ENCODE measurements around the gene RCBTB1. TPM values are rescaled to one million over a fixed set of nuclear protein-coding genes. Genes with fewer than 3 reads are reported as not detected.
A peak's percentile ranks its signal among the peaks of the same experiment; 100 is the strongest.
"Not testable (repeated sequence)": the region's sequence is repeated elsewhere in the genome, so short reads cannot be mapped to it uniquely, and the experiment has no call there.

RCBTB1 gene
- polyA plus RNA-seq, 1 donor: 17.4 TPM

DNA sequence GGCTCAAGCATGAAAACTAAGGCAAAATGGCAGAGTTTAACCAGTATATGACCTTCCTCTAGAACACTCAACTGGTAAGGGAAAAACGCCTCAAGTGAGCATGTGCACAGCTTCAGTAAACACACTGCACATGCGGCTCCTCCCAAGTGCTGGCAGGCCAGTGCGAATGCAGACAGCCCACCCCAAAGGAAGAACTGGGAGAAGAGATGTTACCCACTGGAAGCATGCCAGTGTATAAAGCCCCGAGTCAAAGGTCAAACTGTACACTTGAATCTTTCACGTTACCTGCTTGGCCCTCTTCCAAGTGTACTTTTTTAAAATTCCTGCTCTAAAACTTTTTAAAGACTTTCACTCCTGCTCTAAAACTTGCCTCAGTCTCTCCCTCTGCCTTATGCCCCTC, 19.2 kb upstream of the RCBTB1 start:
- DNase-seq: no peak

DNA sequence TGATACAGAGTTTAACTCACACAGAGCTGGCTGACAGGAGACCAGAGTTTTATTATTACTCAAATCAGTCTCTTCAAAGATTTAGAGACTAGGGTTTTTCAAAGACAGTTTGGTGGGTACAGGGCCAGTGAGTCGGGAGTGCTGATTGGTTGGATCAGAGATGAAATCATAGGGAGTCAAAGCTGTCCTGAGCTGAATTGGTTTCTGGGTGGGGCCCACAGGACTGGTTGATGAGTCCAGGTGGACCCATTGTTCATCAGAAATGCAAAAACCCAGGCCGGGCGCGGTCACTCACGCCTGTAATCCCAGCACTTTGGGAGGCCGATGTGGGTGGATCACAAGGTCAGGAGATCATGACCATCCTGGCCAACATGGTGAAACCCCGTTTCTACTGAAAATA, 17.3 kb upstream of the RCBTB1 start:
- DNase-seq: not testable (repeated sequence)

DNA sequence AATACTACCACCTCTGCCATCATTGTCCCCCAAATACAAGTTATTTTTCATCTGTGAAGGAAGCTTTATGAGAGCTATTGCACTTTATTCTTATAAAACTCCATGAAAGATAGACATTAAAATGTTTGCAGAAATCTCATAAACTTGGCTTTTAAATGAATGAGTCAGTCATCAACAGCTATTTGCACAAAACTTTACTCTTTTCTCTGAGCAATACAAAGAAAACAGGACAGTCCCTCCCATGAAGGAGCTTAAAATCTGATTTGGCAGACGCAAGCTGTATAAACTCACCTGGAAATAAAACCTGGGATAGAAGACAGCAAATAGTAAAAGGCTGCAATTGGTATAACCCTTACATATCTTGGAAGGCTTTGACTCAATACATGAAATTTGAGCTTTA, 16.6 kb upstream of the RCBTB1 start:
- DNase-seq: no peak

DNA sequence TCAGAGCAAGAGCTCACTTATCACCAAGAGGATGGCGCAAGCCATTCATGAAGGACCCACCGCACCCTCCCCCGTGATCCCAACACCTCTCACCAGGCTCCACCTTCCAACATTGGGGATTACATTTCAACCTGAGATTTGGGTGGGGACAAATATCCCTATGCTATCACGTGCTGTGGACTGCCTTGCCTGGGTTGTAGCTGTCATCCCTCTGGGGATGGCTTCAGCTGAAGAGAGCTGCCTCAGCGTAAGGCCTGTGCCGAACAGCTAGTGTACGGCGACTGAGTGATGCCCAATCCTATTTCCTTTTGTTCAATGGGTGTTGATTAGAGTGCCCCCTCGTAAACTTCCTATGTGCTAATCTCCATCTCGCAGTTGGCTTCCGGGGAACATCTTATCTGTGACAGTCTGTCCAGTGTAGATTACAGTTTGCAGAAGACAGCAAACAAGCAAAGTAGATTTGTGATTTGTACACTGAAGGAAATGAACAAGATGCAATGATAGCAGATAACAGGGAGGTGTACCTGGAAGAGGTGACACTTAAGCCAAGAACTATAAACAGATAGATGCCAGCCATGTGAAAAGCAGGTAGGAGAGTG, 11.8 kb upstream of the RCBTB1 start:
- no peak for DNase-seq

DNA sequence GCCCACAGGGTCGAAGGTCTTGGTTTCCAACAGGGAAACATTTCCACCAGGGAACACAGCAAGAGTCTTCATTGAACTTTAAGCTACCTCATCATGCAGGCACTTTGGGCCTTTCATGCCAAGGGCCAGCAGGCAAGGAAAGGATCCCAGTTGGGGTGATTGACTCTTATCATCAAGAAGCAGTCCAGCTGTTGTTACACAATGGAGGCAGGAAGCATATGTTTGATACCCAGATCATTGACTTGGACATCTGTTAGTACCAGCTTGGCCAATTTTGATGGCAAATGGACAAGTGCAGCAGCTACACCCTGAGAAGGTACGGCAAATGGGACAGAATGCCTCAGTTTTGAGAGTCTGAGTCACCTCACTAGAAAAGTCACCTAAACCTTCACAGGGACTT, 10.9 kb upstream of the RCBTB1 start:
- DNase-seq: no peak

- no peak for DNase-seq
Observed at GRCh38 chr13:49594576-49594975, 9.2 kb upstream of the RCBTB1 start.

GRCh38 chr13:49593876-49594275, 8.5 kb upstream of the RCBTB1 start:
- DNase-seq: not testable (repeated sequence)

DNA sequence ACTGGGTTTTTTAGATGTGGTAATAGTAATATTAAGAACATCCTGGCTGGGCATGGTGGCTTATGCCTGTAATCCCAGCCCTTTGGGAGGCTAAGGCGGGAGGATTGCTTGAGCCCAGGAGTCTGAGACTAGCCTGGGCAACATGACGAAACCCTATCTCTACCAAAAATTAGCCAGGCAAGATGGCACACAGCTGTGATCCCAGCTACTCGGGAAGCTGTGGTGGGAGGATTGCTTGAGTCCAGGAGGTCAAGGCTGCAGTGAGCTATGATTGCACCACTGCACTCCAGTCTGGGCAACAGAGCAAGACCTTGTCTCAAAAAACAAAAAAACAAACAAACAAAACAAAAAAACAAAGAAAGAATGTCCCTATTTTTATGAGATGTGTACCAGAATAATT, 5.4 kb upstream of the RCBTB1 start:
- not testable (repeated sequence) for DNase-seq

DNA sequence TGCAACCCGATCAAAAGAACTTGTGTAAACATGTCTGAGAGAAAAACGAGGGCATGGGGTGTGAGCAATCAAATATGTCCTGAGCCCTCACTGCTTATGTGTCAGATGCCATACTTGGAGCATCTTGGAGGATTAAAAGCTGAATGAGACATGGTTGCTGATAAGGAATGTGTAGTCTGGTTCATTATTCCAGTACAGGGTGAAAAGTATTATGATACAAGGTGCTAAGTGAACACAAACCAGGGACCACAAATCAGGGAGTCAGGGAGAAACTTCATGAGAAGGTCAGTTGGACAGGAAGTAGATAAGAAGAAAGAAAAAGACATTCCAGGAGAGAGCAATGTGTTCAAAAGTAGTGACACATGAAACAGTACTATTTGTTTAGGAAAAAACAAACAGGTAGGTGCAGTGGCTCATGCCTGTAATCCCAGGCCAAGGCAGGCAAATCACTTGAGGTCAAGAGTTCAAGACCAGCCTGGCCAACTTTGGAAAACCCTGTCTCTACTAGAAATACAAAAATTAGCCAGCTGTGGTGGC, 2.0 kb upstream of the RCBTB1 start:
- no peak for DNase-seq

GRCh38 chr13:49586717-49587116, 1.4 kb upstream of the RCBTB1 start:
- DNase-seq: no peak

GRCh38 chr13:49584771-49585182, 581 bp downstream of the RCBTB1 start:
- peak; percentile 5 for DNase-seq

- no peak for DNase-seq
Observed at GRCh38 chr13:49580980-49581680, 4.2 kb downstream of the RCBTB1 start.

DNA sequence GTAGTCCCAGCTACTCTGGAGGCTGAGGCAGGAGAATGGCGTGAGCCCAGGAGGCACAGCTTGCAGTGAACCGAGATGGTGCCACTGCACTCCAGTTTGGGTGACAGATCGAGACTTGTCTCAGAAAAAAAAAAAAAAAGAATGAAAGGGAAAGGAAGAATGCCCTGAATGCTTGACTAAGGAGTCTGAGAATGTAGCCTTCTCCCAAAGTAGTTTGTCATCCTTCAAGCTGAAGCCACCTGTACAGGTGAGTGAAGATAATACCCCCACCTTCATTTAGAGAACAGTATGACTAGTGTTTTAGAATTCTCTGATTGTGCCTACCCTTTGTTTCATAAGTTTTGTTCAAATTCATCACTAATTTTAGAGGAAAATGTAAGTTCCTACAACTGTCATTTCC, 5.9 kb downstream of the RCBTB1 start:
- DNase-seq: no peak

GRCh38 chr13:49571299-49572240, 13.8 kb downstream of the RCBTB1 start:
- no peak for DNase-seq

- DNase-seq: no peak
Observed at GRCh38 chr13:49569993-49570689, 15.2 kb downstream of the RCBTB1 start.

- no peak for DNase-seq
Observed at GRCh38 chr13:49567491-49567890, 17.9 kb downstream of the RCBTB1 start.

GRCh38 chr13:49566461-49566860, 18.9 kb downstream of the RCBTB1 start:
- DNase-seq: no peak

DNA sequence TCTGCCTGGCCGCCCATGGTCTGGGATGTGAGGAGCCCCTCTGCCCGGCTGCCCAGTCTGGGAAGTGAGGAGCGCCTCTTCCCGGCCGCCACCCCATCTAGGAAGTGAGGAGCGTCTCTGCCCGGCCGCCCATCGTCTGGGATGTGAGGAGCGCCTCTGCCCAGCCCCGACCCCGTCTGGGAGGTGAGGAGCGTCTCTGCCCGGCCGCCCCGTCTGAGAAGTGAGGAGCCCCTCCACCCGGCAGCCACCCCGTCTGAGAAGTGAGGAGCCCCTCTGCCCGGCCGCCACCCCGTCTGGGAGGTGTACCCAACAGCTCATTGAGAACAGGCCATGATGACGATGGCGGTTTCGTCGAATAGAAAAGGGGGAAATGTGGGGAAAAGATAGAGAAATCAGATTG, 19.9 kb downstream of the RCBTB1 start:
- DNase-seq: not testable (repeated sequence)

GRCh38 chr13:49563516-49563915, 21.8 kb downstream of the RCBTB1 start:
- no peak for DNase-seq

DNA sequence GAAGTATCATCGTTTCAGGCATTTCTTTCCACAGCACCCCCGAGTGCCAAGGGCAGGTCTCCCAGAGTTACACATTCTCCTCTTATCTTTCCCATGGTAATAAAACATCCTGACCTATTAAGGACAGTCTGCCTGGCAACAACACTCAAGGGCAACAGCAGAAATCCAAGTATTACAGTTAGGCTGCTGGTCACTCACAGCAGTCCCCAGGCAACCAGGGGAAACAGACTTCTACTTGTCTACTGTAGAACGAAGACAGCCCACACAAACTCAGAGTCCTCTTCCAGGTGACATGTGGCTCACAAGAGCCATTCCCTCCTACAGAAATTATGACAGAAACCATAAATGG, 24.3 kb downstream of the RCBTB1 start:
- DNase-seq: no peak

DNA sequence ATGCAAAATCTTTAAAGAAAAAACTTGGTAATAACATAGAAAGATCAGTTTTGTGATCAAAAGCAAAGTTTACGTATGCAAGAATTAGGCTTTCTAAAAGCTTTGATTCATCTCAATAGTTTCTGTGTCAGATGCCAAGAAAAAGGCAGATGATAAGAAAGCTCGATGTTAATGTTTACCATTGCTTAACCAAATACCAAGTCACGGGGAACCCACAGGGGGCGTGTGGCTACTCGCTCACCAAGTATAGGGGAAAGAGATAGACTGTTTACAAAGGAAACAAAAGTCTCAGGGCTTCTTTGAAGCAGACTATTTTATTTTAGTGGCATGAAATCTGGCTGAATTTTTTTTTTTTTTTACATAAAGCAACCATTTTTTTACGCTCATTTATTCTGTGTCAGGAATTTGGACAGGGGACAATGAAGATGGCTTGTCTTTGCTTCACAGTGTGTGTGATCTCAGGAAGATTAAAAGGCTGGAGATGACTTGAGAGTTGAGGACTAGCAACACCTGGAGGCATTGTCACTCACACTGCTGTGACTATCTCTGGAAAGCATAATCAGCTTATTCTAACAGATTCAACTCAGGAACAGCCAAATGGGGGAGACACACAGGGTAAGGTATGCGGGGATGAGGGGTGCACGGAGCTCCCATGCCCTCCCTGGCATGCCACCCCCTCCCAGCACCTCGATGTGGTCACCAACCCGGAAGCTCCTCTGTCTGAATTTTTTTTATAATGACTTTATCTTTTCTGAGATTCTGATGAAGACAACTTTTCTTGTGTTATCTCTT, 24.9 kb downstream of the RCBTB1 start:
- no peak for DNase-seq

DNA sequence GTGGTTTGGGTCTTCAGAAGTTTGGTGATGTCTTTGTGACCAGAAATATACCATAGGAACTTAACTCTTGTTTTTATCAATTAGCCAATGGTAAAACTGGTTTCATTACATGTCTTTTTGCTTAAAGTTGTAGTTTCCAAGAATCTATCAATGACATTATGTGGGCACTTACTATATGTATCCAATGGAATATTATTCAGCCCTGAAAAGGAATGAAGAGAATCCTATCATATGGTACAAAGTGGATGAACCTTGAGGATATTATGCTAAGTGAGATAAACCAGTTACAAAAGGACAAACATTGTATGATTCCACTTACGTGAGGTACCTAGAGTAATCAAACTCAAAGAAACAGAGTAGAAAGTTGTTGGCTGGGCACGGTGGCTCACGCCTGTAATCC, 26.4 kb downstream of the RCBTB1 start:
- DNase-seq: no peak
